ENCODE results near the gene MDFIC.

DNA sequence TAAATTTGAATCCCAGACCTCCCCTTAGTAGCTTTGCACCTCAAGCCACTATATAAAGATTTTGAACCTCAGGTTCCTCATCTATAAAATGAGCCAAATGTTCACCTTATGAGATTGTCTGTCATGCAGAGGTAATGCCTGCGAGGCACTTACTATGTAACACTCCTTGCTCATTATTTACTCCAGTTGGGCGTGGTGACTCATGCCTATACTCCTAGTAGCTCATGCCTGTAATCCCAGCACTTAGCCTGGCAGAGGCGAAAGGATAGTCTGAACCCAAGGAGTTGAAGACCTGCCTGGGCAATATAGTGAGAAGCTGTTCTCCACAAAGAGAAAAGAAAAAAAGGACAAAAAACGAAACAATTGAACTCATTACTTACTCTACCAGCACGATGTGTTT, 82.2 kb downstream of the MDFIC start:
- no peak for TF ChIP-seq MAX (IDR thresholded peaks at IDR 0.05)
- no peak for TF ChIP-seq JUND (IDR thresholded peaks at IDR 0.05)

Data from liver (tissue), 2 donors.